RWPE2 (cell line): ENCODE measurements around the gene STK39.
A peak's percentile ranks its signal among the peaks of the same experiment; 100 is the strongest.
"Not testable (repeated sequence)": the region's sequence is repeated elsewhere in the genome, so short reads cannot be mapped to it uniquely, and the experiment has no call there.

Source experiments
- ATAC-seq: fragments of 200-7000 bp; cut with Tn5 transposase; 3 replicates; pipeline ENCODE4 v1.9.1; 2021; ENCODE audit warnings: low read depth
- DNase-seq: peaks from one replicate; pipeline ENCODE4 v3.0.0-alpha.2; 2020; ENCODE audit warnings: low spot score
- H3K27ac ChIP-seq: fragments of 450-650 bp; 2 replicates; pipeline ENCODE4 v1.5.1; 2017; ENCODE audit warnings: mild to moderate bottlenecking; ENCODE audit not compliant: poor library complexity, severe bottlenecking
- H3K27me3 ChIP-seq: fragments of 250-450 bp; sonication (Bioruptor Pico); 2 replicates; pipeline ENCODE4 v1.5.1; 2021; ENCODE audit warnings: mild to moderate bottlenecking, moderate library complexity; ENCODE audit not compliant: insufficient read depth, poor library complexity, severe bottlenecking
- H3K36me3 ChIP-seq: fragments of 250-450 bp; sonication (Bioruptor Pico); 2 replicates; pipeline ENCODE4 v1.5.1; 2020; ENCODE audit warnings: low read depth, mild to moderate bottlenecking, moderate library complexity
- H3K4me1 ChIP-seq: fragments of 250-450 bp; sonication (Bioruptor Pico); 2 replicates; pipeline ENCODE4 v1.5.1; 2021; ENCODE audit warnings: mild to moderate bottlenecking, moderate library complexity; ENCODE audit not compliant: insufficient read depth, poor library complexity, severe bottlenecking
- H3K4me3 ChIP-seq: fragments of 250-450 bp; sonication (Bioruptor Pico); 2 replicates; pipeline ENCODE4 v1.5.1; 2021; ENCODE audit warnings: mild to moderate bottlenecking, moderate library complexity; ENCODE audit not compliant: severe bottlenecking
- H3K9me3 ChIP-seq: fragments of 250-450 bp; sonication (Bioruptor Pico); 2 replicates; pipeline ENCODE4 v1.5.1; 2021; ENCODE audit warnings: mild to moderate bottlenecking, moderate library complexity; ENCODE audit not compliant: severe bottlenecking
- CTCF ChIP-seq: fragments of 450-650 bp; IDR thresholded peaks from one replicate; pipeline ENCODE4 v1.5.1; 2017; ENCODE audit warnings: mild to moderate bottlenecking, moderate library complexity; ENCODE audit not compliant: poor library complexity, severe bottlenecking

Gene STK39

GRCh38 chr2:168135121-168135520, 112.3 kb downstream of the STK39 start:
- Histone ChIP-seq H3K9me3 (no peaks in the 10 kb centered on the region), H3K4me1 (peaks cover 10% of the 10 kb centered on the region), H3K27me3 (no peaks in the 10 kb centered on the region), H3K4me3 (no peak overlapping the region), H3K36me3 (peaks cover 36% of the 10 kb centered on the region), H3K27ac (peak overlapping the region; percentile 44)
- TF ChIP-seq CTCF, result no peak
- ATAC-seq, result peak; percentile 14; the same call in 1 of the 3 replicates
- DNase-seq, result no peak

GRCh38 chr2:168134485-168134884, 112.9 kb downstream of the STK39 start:
- Histone ChIP-seq H3K36me3 (peaks cover 38% of the 10 kb centered on the region), H3K27me3 (no peaks in the 10 kb centered on the region), H3K27ac (no peak overlapping the region), H3K4me3 (no peak overlapping the region), H3K4me1 (peaks cover 10% of the 10 kb centered on the region), H3K9me3 (no peaks in the 10 kb centered on the region)
- no peak for TF ChIP-seq CTCF
- ATAC-seq (no peak), DNase-seq (no peak)

- no peak for ATAC-seq
Measured at GRCh38 chr2:168132389-168132788, 115.0 kb downstream of the STK39 start.

GRCh38 chr2:168130346-168130745, 117.0 kb downstream of the STK39 start:
- H3K9me3 ChIP-seq, result no peaks in the 10 kb centered on the region
- ATAC-seq, result no peak
- TF ChIP-seq CTCF, result no peak
- DNase-seq, result no peak
- H3K36me3 ChIP-seq, result peaks cover 34% of the 10 kb centered on the region
- no peak overlapping the region for H3K27ac ChIP-seq
- H3K27me3 ChIP-seq, result no peaks in the 10 kb centered on the region
- peaks cover 3% of the 10 kb centered on the region for H3K4me1 ChIP-seq
- H3K4me3 ChIP-seq, result no peak overlapping the region

More at GRCh38 chr2:168132389-168132788, 115.0 kb downstream of the STK39 start:
- no peak for TF ChIP-seq CTCF
- Histone ChIP-seq H3K4me1 (peaks cover 10% of the 10 kb centered on the region), H3K27me3 (no peaks in the 10 kb centered on the region), H3K36me3 (peaks cover 38% of the 10 kb centered on the region), H3K4me3 (no peak overlapping the region), H3K9me3 (no peaks in the 10 kb centered on the region), H3K27ac (no peak overlapping the region)
- no peak for DNase-seq

GRCh38 chr2:168127371-168127770, 120.0 kb downstream of the STK39 start:
- Histone ChIP-seq H3K36me3 (peaks cover 36% of the 10 kb centered on the region), H3K27ac (no peak overlapping the region), H3K4me1 (no peaks in the 10 kb centered on the region), H3K4me3 (no peak overlapping the region), H3K27me3 (no peaks in the 10 kb centered on the region), H3K9me3 (no peaks in the 10 kb centered on the region)
- no peak for DNase-seq
- ATAC-seq, result no peak
- no peak for TF ChIP-seq CTCF

- H3K9me3 ChIP-seq, DNase-seq, H3K27me3 ChIP-seq, H3K27ac ChIP-seq, H3K4me1 ChIP-seq, H3K4me3 ChIP-seq, ATAC-seq: not testable (repeated sequence)
- peaks cover 34% of the 10 kb centered on the region for H3K36me3 ChIP-seq
Measured at GRCh38 chr2:168122210-168122609, 125.2 kb downstream of the STK39 start.
